H1 (cell line): ENCODE results near the gene SLC5A2. TPM values are rescaled to one million over a fixed set of nuclear protein-coding genes. Genes with fewer than 3 reads are reported as not detected.

ENCODE experiments used
- CTCF ChIA-PET: fragments of 300-600 bp; sonication (Branson Sonifier 250); formaldehyde crosslinking; loops from one replicate; lab custom pipeline; 2021; ENCODE audit not compliant: partially characterized antibody; lab: Charles Lee
- POLR2A ChIA-PET: fragments of 300-600 bp; sonication (Branson Sonifier 250); formaldehyde crosslinking; loops from one replicate; lab custom pipeline; 2021; ENCODE audit warnings: inconsistent platforms; ENCODE audit not compliant: partially characterized antibody; lab: Charles Lee
- DNase-seq, 2 experiments: peaks; one replicate each; pipeline versions ENCODE4 v3.0.0 to v3.0.0-alpha.2; 2010 to 2022; ENCODE audit warnings: low spot score in 2 of 2, low read depth in 1 of 2, mixed read lengths in 1 of 2
- FAIRE-seq: peaks from 2 replicates; lab custom pipeline; 2011; peaks lifted over from hg19 to GRCh38; lab: Jason Lieb, UNC
- H2AFZ ChIP-seq: 2 replicates; pipeline ENCODE4 v1.8.1; 2012; ENCODE audit warnings: low read length, inconsistent platforms
- H2AK5ac ChIP-seq: 2 replicates; pipeline ENCODE4 v1.6.1; 2013; ENCODE audit warnings: low read depth, low read length
- H2BK120ac ChIP-seq: replicated peaks from 2 replicates; pipeline ENCODE3; 2013; ENCODE audit warnings: low read depth, low read length, inconsistent platforms
- H2BK12ac ChIP-seq: 2 replicates; pipeline ENCODE4 v1.6.1; 2013; ENCODE audit warnings: low read depth, low read length
- H2BK15ac ChIP-seq: 2 replicates; pipeline ENCODE4 v1.6.1; 2013; ENCODE audit warnings: low read length
- H2BK20ac ChIP-seq: 2 replicates; pipeline ENCODE4 v1.6.1; 2013; ENCODE audit warnings: low read length
- H2BK5ac ChIP-seq: 2 replicates; pipeline ENCODE4 v1.6.1; 2013; ENCODE audit warnings: low read depth, low read length
- H3K14ac ChIP-seq: 2 replicates; pipeline ENCODE4 v1.6.1; 2013; ENCODE audit warnings: inconsistent platforms; ENCODE audit not compliant: insufficient read length
- H3K18ac ChIP-seq: 2 replicates; pipeline ENCODE4 v1.6.1; 2013; ENCODE audit warnings: low read length; ENCODE audit errors: extremely low read depth
- H3K23ac ChIP-seq: 2 replicates; pipeline ENCODE4 v1.6.1; 2013; ENCODE audit warnings: inconsistent platforms; ENCODE audit not compliant: insufficient read length
- H3K23me2 ChIP-seq: 2 replicates; pipeline ENCODE4 v1.6.1; 2013; ENCODE audit warnings: low read depth, low read length
- H3K27ac ChIP-seq: 2 replicates; pipeline ENCODE4 v1.6.1; 2011; ENCODE audit warnings: low read depth, low read length, inconsistent platforms
- H3K27me3 ChIP-seq, 4 experiments: replicated peaks in 1 of 4; 1 replicate in 1 of 4; 2 replicates in 3 of 4; pipeline versions ENCODE4 v1.6.1 to v1.8.1; 2011 to 2013; ENCODE audit warnings: low read length in 3 of 4, mild to moderate bottlenecking in 3 of 4, inconsistent platforms in 2 of 4, mixed read lengths in 2 of 4, moderate library complexity in 1 of 4; ENCODE audit not compliant: control insufficient read depth in 3 of 4, insufficient read depth in 3 of 4; ENCODE audit errors: extremely low read depth in 1 of 4
- H3K36me3 ChIP-seq, 4 experiments: 2 replicates each; pipeline versions ENCODE4 v1.6.1 to v1.8.1; 2011 to 2013; ENCODE audit warnings: mild to moderate bottlenecking in 4 of 4, low read length in 3 of 4, moderate library complexity in 2 of 4, control low read depth in 1 of 4, inconsistent platforms in 1 of 4; ENCODE audit not compliant: insufficient read depth in 4 of 4, control insufficient read depth in 2 of 4
- H3K4ac ChIP-seq: replicated peaks from 2 replicates; pipeline ENCODE3; 2013; ENCODE audit warnings: low read length, low read depth, mixed read lengths, inconsistent platforms; ENCODE audit not compliant: insufficient read length
- H3K4me1 ChIP-seq, 4 experiments: replicated peaks in 1 of 4; 1 replicate in 1 of 4; 2 replicates in 3 of 4; pipeline versions ENCODE4 v1.6.1 to v1.8.1; 2011 to 2013; ENCODE audit warnings: low read length in 3 of 4, inconsistent platforms in 2 of 4, mixed read lengths in 1 of 4; ENCODE audit not compliant: insufficient read depth in 4 of 4, control insufficient read depth in 3 of 4
- H3K4me2 ChIP-seq, 2 experiments: 2 replicates each; pipeline versions ENCODE4 v1.6.1 to v1.8.1; 2011 to 2013; ENCODE audit warnings: low read depth in 2 of 2, low read length in 2 of 2, control low read depth in 1 of 2, inconsistent platforms in 1 of 2, mild to moderate bottlenecking in 1 of 2; ENCODE audit not compliant: insufficient read depth in 1 of 2
- H3K4me3 ChIP-seq, 4 experiments: fragments of 200-600, 300-600 bp in 1 of 4; sonication (generic), shearing (Covaris generic), sonication (Bioruptor Twin) in 1 of 4; 2 replicates each; pipeline versions ENCODE4 v1.5.1 to v1.8.1; 2011 to 2016; ENCODE audit warnings: low read length in 4 of 4, low read depth in 3 of 4, control low read depth in 2 of 4, inconsistent platforms in 2 of 4, mild to moderate bottlenecking in 2 of 4, mixed read lengths in 1 of 4, moderate library complexity in 1 of 4; ENCODE audit not compliant: insufficient read depth in 2 of 4; ENCODE audit errors: extremely low read depth in 1 of 4
- H3K56ac ChIP-seq: replicated peaks from 2 replicates; pipeline ENCODE3; 2013; ENCODE audit warnings: low read depth, mild to moderate bottlenecking, mixed read lengths, low read length, inconsistent platforms; ENCODE audit not compliant: insufficient read length
- H3K79me1 ChIP-seq: 2 replicates; pipeline ENCODE4 v1.6.1; 2013; ENCODE audit warnings: low read depth, low read length, control low read depth
- H3K79me2 ChIP-seq, 2 experiments: 2 replicates each; pipeline versions ENCODE4 v1.6.1 to v1.8.1; 2012 to 2013; ENCODE audit warnings: low read length in 2 of 2, mild to moderate bottlenecking in 2 of 2, inconsistent platforms in 1 of 2; ENCODE audit not compliant: insufficient read depth in 2 of 2, control insufficient read depth in 1 of 2
- H3K9ac ChIP-seq, 4 experiments: replicated peaks in 1 of 4; 1 replicate in 1 of 4; 2 replicates in 3 of 4; pipeline versions ENCODE4 v1.6.1 to v1.8.1; 2011 to 2013; ENCODE audit warnings: low read depth in 3 of 4, low read length in 3 of 4, control low read depth in 2 of 4, mild to moderate bottlenecking in 2 of 4, moderate library complexity in 2 of 4, inconsistent platforms in 1 of 4; ENCODE audit errors: extremely low read depth in 1 of 4
- H3K9me3 ChIP-seq, 2 experiments: 2 replicates each; pipeline versions ENCODE4 v1.6.1 to v1.8.1; 2012 to 2013; ENCODE audit warnings: mild to moderate bottlenecking in 2 of 2, moderate library complexity in 2 of 2, control low read depth in 1 of 2, inconsistent platforms in 1 of 2, low read depth in 1 of 2, low read length in 1 of 2, mixed read lengths in 1 of 2; ENCODE audit not compliant: insufficient read depth in 2 of 2
- H4K20me1 ChIP-seq, 2 experiments: replicated peaks in 1 of 2; 2 replicates each; pipeline versions ENCODE3 to v1.8.1; 2011 to 2013; ENCODE audit warnings: inconsistent platforms in 2 of 2, low read length in 2 of 2, mild to moderate bottlenecking in 1 of 2; ENCODE audit not compliant: insufficient read depth in 2 of 2, control insufficient read depth in 1 of 2
- H4K5ac ChIP-seq: 2 replicates; pipeline ENCODE4 v1.6.1; 2013; ENCODE audit warnings: low read length, low read depth, mixed read lengths, inconsistent platforms; ENCODE audit not compliant: insufficient read length
- H4K8ac ChIP-seq: 2 replicates; pipeline ENCODE4 v1.8.0; 2013; ENCODE audit warnings: mild to moderate bottlenecking, moderate library complexity, low read length, inconsistent platforms; ENCODE audit not compliant: insufficient read depth; ENCODE audit errors: extremely low read depth
- H4K91ac ChIP-seq: replicated peaks from 2 replicates; pipeline ENCODE3; 2013; ENCODE audit warnings: low read length, mixed read lengths, inconsistent platforms; ENCODE audit not compliant: insufficient read length
- ZNF274 ChIP-seq: IDR thresholded peaks from 2 replicates; pipeline ENCODE4 v1.7.0; 2012; ENCODE audit warnings: low read length, borderline replicate concordance; ENCODE audit errors: extremely low read depth
- WGBS, 2 experiments: shearing (Covaris generic) in 1 of 2; methylation state at CpG; one replicate each; pipeline versions ENCODE4 v1.1.6 to v1.1.7; 2013 to 2015; ENCODE audit warnings: low lambda C conversion rate in 2 of 2, mixed read lengths in 2 of 2, inconsistent platforms in 1 of 2, low coverage in 1 of 2, missing lambda C conversion rate in 1 of 2; ENCODE audit not compliant: insufficient replicate concordance in 2 of 2, insufficient coverage in 1 of 2, insufficient read length in 1 of 2; ENCODE audit errors: extremely low coverage in 1 of 2, missing lambda C conversion rate in 1 of 2; 5-methylcytosine and 5-hydroxymethylcytosine counted together
- polyA plus RNA-seq, 7 experiments: library from polyadenylated mRNA; depleted of rRNA in 3 of 7; stranded (reverse) in 5 of 7; unstranded in 2 of 7; fragments of >200 nt in 5 of 7; fragments of 200-250 nt in 2 of 7; gene quantifications; 1 replicate in 5 of 7; 2 replicates in 1 of 7; 4 replicates in 1 of 7; pipeline versions ENCODE4 v1.2.1 to v1.2.3, GENCODE V29; 2011 to 2013; ENCODE audit warnings: missing spikeins in 2 of 7, mixed read lengths in 2 of 7
- total RNA-seq: library from RNA; stranded (reverse); fragmentation: NEBNext Ultra II Directional; extraction: Animal tissue kit (Norgen Biotek cat#: 25700); gene quantifications from 2 replicates; pipeline ENCODE4 v1.2.1, GENCODE V29; 2021

The SLC5A2 gene
- total and polyA plus RNA-seq, 2 of the 8 experiments (the other 6 are each of a cell fraction or from before 2014, with no cell fraction given), result 0.56 to 4.4 TPM

GRCh38 chr16:31505483-31505882, 22.6 kb downstream of the SLC5A2 start:
- no peak overlapping the region for H3K27ac ChIP-seq
- no peak overlapping the region for H4K8ac ChIP-seq
- no peak overlapping the region for H3K4me2 ChIP-seq
- DNase-seq, result no peak
- no peaks in the 10 kb centered on the region for H3K9me3 ChIP-seq
- peaks cover 0 to 1% (median 0%) of the 10 kb centered on the region in 4 experiments; a peak in 1 of 8 replicates for H3K36me3 ChIP-seq
- no peak overlapping the region for H2BK12ac ChIP-seq
- no peak overlapping the region for H3K4me3 ChIP-seq
- H4K20me1 ChIP-seq, result no peaks in the 10 kb centered on the region
- no peak overlapping the region for H2AFZ ChIP-seq
- H3K9ac ChIP-seq, result no peak overlapping the region
- no peak overlapping the region for H3K14ac ChIP-seq
- H3K18ac ChIP-seq, result no peak overlapping the region
- CTCF ChIA-PET, result no interaction called here
- H2BK120ac ChIP-seq, result no peak overlapping the region
- no peak overlapping the region for H4K5ac ChIP-seq
- H3K79me2 ChIP-seq, result peaks cover 0 to 6% of the 10 kb centered on the region in 2 experiments; a peak in 1 of 4 replicates
- H3K23ac ChIP-seq, result no peak overlapping the region
- 86% methylated on average over 4 of the region's 4 CpGs; no CpG with 5 or more reads in 1 of the 2 experiments for WGBS, 2 experiments
- H3K79me1 ChIP-seq, result 0 out of 2 replicates have a peak, but pooled peaks cover 2% of the 10 kb centered on the region
- TF ChIP-seq ZNF274, result no peak
- TF ChIP-seq, all 59 proteins: peak for 0
- H4K91ac ChIP-seq, result no peak overlapping the region
- no peak for FAIRE-seq
- POLR2A ChIA-PET, result no interaction called here
- H2BK20ac ChIP-seq, result no peak overlapping the region
- no peak overlapping the region for H2BK15ac ChIP-seq
- no peaks in the 10 kb centered on the region for H3K27me3 ChIP-seq
- no peak overlapping the region for H3K4ac ChIP-seq
- H2BK5ac ChIP-seq, result no peak overlapping the region
- peaks cover 2 to 10% (median 9%) of the 10 kb centered on the region in 4 experiments for H3K4me1 ChIP-seq
- peaks cover 4% of the 10 kb centered on the region; the same call in 1 of the 2 replicates for H3K23me2 ChIP-seq
- no peak overlapping the region for H2AK5ac ChIP-seq
- no peak overlapping the region for H3K56ac ChIP-seq
